ENCODE results near the gene EFNB2.

EFNB2 gene, protein sequence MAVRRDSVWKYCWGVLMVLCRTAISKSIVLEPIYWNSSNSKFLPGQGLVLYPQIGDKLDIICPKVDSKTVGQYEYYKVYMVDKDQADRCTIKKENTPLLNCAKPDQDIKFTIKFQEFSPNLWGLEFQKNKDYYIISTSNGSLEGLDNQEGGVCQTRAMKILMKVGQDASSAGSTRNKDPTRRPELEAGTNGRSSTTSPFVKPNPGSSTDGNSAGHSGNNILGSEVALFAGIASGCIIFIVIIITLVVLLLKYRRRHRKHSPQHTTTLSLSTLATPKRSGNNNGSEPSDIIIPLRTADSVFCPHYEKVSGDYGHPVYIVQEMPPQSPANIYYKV

DNA sequence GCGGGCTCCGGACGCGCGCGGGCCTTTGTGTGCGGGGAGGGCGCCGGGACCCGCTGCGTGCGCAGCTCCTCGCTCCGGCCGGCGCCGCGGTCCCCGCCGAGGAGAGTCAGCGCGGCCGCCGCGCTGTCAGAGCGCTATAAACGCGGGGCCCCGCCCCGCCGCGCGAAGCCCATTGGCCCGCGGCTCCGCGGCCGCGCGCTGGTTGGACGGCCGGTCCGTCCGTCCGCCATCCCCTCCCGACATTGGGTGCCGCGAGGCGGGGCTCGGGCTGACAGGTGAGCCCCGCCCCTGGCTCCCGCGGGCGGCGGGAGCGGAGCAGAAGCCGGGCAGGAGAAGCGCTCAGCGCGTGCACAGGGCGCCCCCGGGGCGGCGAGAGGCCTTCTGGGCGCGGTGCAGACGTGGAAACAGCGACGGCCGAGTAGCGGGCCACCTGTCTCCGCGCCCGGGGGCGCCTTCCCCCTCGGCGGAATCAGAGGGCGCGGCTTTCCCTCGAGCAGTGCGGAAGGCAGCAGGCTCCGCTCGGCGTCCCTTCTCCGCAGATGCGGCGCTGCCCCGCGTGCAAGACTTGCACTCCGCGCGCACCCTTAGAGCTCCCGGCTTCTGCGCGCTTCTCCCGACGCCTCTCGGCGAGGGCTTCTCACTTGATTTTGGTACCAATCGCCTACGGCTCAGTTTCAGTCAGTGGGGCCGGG is at the start of gene EFNB2:
EFNB2 (minus strand) TSS at position 111 of the 692 bp plus-strand sequence. CDS start 698 bp downstream, outside the sequence.
- DNase-seq, result peak; percentile 47

DNA sequence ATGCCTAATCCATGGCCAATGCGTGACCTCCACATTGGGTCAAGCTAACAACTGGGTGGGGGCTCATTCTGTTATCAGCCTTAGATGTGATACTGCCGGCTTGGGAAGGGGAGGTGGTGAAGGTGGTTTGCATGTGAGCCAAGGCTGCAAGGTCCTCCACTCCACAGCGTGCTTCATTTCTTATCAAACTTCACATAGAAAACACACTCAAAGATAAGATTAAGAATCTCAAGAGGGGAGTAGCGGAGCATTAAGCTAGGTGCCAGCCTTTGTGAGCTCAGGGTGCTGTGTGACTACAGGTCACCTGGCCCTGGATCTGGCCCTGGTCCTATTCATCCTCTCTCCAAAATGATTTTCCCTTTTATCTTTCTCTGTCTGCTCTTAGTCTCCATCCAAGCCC is 45.8 kb upstream of the EFNB2 start:
- DNase-seq, result no peak

DNA sequence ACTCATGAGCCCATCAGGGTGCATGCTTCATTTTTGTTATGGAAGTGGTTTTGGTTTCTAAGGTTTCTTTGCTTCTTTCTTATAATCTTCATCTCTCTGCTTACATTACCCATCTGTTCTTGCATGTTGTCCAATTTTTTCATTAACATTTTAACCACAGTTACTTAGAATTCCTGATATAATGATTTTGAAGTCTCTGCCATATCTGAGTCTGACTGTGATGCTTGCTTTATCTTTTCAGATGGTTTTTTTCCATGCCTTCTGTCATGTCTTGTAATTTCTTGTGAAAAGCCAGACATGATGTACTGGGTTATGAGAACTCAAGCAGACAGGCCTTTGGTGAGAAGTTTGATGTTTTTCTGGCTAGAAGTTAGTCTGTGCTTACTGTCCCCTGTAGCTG is 40.4 kb upstream of the EFNB2 start:
- no peak for DNase-seq

DNA sequence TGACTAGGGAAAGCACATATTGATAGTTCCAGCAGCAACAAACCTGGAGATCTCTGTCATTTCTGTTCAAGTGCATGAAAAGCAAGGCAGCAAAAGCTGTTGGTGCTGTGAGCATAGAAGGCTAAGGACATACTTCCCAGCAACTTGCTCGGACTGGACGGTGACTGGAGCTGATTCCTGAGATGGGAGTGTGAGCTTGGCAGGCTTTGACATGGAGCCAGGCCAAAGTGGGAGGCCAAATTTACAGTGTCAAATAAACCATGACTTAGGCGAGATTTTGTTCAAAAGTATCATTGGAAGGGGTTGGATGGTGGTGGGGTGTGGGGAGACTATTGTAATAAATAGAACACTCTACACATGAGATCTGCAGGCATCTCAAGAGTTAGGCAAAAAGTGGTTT is 38.4 kb upstream of the EFNB2 start:
- DNase-seq, result no peak

DNA sequence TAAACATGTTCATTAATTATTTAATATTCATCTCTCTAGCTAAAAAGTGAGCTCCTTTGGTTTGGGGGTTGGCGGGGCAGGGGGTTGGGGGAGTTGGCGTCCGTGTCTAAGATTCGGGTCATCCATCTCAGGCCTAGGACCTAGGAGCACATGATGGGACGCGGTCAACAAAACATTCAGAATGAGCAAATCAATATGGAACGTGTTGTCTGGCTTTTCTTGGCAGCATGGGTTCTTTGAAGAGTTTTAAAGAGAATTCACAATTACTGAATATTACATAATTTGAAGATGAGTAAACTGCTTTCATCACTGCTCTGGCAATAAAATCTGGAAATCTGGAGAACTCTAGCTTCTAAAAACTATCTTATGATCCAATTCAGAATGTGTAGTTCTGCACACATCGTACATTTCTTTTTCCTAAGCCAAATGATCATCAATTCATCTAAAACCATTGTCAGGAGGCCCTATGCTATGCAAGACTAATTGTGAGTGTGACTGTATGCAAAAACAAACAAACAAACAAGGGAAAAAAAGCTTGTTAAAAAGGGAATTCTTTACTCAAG is 37.9 kb upstream of the EFNB2 start:
- DNase-seq, result no peak

DNA sequence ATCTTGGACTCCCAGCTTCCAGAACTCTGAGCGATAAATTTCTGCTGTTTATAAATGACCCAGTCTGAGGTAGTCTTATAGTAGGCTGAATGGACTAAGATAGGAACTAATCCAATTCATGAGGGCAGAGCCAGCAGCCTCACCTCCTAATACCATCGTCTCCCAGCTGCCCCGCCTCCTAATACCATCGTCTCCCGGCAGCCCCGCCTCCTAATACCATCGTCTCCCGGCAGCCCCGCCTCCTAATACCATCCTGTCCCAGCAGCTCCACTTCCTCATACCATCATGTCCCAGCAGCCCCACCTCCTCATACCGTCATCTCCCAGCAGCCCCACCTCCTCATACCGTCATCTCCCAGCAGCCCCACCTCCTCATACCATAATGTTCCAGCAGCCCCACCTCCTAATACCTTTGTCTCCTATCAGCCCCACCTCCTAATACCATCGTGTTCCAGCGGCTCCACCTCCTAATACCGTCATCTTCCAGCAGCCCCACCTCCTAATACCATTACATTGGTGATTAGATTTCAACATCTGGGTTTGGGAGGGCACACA is 34.9 kb upstream of the EFNB2 start:
- DNase-seq, result no peak

DNA sequence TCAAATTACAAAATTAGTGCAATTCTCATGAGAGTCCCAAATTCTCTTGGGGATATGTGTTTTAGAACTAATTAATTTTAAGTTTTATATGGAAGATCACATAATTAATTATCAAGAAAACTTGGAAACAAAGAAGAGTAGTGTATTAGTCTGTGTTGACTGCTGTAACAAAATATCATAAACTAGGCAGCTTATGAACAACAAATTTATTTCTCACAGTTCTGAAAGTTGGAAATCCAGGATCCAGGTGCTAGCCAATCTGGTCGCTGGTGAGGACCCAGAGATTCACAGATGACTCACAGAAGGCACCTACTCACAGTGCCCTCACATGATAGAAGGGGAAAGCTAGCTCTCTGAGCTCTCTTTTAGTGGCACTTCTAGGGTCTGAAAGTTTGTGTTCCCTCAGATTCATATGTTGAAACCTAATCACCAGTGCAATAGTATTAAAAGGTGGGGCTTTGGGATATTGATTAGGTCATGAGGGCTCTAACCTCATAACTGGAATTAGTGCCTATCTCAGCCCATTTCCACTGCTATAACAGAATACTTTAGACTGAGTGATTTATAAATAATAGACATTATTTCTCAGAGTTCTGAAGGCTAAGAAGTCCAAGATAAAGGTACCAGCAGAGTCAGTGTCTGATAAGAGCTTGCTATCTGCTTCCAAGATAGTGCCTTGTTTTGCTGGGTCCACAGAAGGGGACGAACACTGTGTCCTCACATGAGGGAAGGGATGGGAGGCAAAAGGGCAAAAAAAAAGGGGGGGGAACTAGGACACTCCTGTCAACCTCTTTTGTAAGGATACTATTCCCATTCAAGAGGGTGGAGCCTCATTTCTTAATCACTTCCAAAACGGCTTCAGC is 34.0 kb upstream of the EFNB2 start:
- no peak for DNase-seq

DNA sequence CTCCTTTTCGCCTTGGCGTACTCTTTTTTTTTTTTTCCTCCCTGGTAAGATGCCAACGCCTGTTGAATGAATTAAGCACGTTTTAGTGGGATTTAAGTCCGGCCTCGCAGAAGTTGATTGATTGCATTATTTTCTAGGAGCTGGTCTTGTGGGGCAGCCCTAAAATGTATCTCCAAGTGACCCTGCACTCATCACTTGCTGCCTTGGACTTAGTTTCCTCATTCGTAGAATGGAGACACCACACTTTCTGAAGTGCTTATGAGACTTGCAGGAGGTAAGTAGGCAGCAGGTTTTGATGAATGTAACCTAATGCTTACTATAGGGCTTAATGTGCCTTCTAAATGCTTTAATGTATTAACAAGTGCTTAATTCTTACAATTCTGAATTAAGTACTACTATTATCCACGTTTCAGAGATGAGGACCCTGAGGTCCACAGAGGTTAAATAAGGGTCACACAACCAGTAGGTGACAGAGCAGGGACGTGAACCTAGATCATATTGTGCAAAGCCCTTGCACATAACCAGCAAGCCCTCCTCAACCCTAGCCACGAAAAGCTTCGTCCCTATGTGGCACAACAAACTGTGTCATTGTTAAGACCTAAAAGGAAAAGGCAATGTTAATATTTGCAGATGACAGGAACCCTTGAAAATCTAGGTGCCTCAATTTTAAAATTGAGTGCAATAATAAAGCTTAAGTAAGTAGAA is 33.0 kb upstream of the EFNB2 start:
- peak; percentile 66 for DNase-seq

DNA sequence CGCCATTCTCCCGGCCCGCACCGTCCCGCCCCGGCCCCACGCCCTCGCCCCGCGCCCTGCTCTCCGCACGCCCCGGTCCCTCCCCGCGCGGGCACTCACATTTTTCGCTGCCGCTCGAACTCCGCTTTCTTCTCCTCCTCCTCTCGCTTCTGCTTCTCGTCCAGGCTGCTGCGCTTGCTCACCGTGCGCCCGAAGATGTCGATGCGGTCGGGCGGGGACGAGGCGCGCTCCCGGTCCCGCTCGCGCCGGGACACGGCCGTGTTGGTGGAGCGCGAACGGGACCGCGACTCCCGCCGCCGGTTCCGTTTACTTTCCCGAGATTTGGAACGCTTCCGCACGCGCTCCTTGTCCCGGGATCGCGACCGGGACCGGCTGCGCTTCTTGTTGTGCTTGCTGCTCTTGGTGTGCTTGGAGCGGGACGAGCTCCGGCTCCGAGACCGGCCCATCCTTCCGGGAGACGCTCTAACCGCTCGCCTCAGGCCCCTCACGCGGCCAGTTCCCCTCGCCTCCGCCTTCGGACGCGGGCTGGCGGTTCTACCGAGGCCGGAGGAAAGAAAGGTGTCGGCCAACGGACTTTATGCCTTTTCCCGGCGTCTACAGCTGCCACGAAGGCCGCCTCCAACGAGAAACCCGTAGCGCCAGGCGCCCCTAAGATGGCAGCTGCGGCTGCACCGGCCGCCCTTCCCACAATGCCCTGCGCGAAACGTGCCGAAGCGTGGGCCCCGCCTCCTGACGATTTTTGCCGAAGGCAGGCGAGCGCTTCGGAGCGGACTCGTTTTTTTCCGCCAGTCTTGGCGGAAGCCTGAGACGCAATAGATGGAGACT is 32.2 kb upstream of the EFNB2 start, which contains the start of gene ARGLU1:
ARGLU1 (minus strand) TSS at position 664 of the 825 bp plus-strand sequence; CDS start at position 446, 218 bp downstream.
- DNase-seq, result peak; percentile 85

DNA sequence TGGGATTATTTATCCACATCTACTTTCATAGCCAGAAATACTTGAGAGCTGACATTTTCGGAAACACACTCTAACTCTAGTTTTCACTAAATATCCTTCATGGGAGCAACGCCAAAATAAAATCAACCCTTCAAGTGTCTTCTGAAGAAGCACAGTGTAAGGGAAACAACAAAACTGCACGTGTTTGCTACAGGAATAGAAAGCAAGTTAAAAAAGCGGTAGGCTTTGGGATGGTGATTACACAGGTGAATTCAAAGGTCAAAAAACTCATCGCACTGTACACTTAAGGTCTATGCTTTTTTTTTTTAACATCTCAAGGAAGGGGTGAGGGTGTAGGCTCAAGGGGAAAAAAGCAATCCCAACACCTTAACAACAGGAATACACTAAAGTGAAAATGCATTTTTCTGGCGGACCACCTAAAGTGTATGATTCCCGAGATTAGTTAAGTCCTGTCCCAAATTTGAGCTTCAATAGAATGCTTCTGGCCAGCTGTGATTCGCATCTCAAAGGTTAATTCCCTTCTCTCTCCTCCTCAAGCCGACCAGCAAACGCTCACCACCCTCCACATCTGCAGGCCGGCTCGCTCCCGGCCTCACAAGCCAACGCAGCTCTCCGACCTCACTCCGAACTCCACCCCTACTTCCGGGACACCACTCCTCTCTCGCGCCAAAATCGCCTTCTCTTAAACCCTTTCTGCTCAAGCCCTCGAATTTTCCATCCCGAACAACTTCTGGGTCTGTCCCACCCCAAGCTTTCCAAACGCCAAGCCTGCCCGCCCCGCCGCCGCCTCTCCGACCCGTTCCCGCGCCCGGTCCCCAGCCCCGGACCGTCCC is 31.4 kb upstream of the EFNB2 start:
- peak; percentile 20 for DNase-seq

DNA sequence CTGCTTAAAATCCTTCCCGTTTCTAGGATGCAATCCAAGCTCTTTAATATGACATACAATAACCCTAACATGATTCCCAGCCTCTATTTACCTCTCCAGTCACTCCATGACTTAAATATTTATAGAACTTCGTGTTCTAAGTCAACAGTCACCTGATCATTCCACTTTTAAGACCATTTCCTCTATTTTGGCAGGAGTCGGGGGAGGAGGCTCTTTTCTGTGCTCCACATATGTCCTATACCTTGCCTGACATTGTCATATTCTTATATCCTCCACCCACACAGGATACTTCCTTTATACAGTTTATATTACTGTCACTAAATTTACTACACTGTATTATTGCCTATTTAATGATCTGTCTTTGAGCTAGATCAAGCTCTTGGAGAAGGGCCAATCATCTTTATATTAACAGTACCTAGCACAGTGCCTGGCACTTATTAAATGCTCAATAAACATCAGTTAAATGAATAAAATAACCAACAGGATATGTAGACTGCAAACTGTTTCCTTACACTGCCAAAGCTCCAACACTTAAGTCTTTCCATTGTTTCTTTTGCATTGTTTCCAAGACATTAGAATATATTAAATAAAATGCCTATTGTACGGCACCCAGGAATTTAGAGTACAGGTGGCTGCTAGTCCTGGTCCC is 29.8 kb upstream of the EFNB2 start:
- DNase-seq, result no peak

DNA sequence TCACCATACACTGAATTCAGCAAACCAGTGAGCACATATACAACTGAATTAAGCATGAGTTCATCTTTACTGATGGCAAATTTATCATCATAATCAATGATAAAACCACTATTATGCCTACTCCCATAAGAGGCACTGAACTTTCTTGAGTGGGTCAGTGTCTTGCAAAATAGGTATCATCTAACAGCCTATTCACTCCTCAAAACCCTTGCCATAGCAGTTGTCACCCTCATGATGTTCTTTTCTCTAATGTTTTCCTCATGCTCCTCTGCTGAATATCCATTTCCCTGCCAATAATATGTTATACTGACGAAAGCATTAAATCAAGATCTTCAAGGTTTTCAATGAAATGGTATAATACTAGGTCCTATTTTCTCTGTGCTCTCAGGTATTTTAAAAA is 26.8 kb upstream of the EFNB2 start:
- DNase-seq, result no peak

DNA sequence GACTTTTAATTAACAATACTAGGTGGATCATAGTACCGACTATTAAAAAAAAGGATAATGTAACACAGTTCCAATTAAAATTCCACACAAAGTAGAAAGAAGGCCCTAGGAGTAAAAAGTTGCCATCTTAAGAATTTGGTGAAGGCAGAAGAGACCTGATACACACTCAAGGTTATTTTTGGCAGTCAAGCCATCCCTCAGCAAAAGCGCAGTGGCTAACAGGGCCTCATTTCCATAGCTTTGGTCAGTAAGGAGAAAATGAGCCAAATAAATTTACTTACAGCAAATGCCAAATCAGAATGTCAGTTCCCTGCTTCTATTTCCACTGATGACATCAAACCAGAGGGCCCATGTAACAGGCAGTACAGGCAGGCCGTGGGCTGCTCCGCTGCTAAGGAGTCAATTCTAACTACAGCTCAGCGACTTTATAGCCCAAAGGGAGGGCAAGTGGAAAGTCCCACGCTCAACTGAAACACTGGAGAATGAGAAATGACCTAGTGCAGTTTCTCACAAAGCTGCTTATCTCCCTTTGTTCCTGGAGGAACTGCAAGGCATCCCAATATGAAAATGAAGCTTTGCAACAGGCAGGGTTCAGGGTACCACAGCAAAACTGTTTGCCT is 26.2 kb upstream of the EFNB2 start:
- DNase-seq, result no peak

DNA sequence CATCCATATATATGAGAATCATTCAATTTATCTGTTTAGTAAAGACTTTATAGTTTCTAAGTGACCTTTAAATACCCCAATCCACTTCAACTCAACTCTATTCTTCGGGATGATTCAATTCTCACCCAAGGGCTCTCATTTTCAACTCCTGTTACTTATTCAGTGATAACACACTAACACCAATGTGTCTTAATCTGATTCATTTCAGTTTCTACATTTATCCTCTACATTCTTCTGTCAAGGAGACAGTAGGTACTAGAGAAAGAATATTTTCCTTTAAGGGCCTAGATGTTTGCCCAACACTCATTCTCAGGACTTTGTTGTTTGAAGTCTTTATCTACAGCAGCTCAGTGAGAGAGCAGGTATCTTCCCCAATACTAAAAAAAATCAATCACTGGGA is 25.4 kb upstream of the EFNB2 start:
- DNase-seq, result no peak

DNA sequence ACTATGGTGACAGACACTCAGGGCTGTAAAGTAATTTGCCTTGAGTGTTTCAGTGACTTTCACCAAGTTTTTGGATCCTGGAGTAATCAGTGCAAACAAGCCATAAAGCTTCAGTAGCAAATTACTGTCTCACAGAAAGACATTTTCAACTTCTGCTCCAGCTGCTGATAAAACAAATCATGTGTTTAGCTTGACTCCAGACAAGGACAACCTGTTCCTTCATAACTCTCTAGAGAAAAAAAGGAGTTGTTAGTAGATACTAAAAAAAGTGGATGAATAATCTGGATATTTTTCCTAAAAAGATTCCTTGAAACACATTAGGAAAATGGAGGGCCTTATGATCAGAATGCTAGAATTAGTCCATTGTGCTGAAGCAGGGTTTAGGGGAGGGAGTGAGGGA is 23.1 kb upstream of the EFNB2 start:
- DNase-seq, result no peak

DNA sequence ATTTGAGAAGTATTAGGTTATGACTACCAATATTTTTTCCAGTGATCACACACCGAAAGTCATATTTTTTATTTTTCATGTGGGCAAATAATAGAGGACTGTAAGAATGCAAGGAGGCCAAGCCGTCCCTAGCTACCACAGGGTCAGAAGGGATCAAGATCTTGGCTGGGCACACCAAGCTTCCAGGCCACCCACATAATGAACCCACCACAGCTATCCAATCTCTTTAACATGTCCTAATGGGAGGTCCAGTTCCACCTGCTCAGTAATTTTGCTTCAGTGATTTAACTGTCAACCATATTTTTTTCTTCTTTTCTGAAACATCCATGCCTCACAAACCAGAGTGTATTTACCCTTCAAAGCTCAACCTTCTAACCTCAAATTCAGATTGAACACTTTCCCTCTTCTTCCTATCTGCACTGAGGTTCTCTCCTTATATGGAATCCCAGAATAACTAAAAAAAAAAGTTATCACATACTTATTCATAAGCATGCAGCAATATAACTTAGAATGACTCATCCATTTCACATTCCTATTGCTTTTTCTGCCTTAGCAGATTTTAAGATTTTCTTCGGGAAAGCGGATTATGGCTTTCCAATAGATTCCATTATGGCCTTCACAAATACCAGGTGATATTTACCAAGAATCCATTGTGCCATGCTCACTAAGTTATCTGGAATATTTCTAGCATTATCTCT is 20.3 kb upstream of the EFNB2 start:
- no peak for DNase-seq

DNA sequence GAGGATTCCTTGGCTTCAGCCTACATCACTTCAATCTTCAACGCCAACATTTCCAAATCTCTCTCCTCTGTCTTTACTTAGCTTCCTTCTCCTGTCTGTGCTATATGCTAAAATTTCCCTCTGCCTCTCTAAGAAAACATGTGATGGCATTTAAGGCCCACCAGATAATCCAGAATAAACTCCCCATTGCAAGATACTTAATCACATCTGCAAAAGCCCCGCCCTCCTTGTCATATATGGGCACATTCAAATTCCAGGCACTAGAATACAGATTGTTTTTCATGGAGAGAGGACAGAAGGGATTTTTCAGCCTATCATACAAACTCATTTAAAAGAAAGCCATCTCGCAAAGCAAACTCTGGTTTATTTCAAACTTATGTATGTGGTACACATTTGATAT is 16.3 kb upstream of the EFNB2 start:
- DNase-seq, result no peak

DNA sequence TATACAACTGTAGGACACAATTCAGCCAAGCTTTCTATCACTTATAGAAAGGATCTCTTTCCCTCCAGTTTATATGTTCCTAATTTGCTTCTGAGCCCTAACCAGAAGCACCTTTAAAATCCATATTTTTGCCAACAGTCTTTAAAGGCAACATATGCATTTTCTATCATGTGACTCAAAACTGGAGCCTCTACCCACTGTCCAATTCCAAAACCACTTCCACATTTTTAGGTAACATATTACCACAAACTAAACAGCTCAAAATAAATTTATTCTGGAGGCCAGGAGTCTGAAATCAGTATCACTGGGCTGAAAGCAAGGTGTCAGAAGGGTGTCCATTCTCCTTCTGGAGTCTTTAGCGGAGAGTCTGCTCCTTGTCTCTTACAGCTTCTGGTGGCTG is 15.9 kb upstream of the EFNB2 start:
- no peak for DNase-seq
